Stimulated activated CD8-positive, alpha-beta memory T cell treated with anti-CD3 and anti-CD28 coated beads, Interleukin-7, amount 100 ng/mL, for 1 hour (primary cell): ENCODE results near the gene TNS1.

Experiments used
- DNase-seq, 2 donors: peaks; one replicate each; pipeline ENCODE4 v3.0.0-alpha.2; 2020; ENCODE audit warnings: low read depth in 2 of 2

Gene TNS1

DNA sequence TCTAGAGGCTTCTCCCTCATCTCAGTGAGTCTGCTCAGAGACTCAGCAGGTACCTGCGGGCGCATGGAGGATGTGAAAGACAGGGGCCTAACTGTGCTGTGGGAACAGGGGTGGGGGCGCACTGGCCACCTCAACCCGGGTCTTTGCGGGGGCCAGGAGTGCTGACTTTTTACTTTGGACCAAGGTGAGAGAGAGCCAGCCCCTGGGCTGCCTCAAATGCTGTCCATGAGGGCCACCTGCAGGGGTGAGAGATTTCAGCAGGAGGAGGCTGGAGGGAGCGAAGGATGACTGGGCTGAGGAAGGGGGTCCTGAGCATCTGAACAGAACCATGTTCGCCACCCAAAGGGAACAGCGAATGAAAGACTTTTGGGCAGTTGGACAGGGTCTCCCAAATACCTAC lies 129.4 kb downstream of the TNS1 start:
- no peak for DNase-seq

DNA sequence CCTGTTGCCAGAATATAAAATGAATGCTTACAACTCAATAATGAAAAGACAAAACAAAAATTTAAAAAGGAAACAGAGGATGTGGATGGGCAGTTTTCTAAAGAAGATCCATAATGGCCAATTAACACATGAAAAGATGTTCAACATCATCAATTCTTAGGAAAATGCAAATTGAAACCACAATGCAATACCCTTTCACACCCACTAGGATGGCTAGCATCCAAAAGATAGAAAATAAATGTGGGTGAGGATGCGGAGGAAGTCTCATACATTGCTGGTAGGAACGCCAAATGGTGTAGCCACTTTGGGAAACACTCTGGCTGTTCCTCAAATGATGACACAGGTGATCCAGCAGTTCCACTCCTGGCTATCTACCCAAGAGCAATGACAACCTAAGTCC lies 130.5 kb downstream of the TNS1 start:
- no peak for DNase-seq

DNA sequence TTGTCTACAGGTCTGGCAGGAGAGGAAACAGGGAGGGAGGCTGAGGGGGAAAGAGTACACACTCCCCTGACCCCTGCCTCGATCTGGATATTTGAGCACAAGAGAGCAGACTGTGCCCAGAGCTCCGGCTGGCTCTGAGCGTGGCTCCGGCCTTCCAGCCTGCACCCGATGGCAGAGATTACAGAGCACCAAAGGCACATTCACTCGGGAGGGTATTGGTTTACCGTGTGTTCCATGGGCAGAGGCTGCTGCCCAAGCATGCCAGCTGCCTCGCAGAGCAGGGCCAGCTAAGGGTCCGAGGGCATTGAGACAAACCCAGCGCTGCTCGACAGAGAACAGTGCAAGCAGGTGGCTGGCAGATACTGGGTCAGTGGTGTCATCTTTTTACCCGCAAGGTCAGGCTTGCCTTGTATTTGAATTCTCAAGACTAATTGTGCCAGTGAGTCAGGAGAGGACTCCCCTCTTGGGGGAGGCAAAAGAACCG lies 132.2 kb downstream of the TNS1 start:
- DNase-seq, result no peak

GRCh38 chr2:217868911-217869334 lies 133.9 kb downstream of the TNS1 start:
- DNase-seq, result no peak

DNA sequence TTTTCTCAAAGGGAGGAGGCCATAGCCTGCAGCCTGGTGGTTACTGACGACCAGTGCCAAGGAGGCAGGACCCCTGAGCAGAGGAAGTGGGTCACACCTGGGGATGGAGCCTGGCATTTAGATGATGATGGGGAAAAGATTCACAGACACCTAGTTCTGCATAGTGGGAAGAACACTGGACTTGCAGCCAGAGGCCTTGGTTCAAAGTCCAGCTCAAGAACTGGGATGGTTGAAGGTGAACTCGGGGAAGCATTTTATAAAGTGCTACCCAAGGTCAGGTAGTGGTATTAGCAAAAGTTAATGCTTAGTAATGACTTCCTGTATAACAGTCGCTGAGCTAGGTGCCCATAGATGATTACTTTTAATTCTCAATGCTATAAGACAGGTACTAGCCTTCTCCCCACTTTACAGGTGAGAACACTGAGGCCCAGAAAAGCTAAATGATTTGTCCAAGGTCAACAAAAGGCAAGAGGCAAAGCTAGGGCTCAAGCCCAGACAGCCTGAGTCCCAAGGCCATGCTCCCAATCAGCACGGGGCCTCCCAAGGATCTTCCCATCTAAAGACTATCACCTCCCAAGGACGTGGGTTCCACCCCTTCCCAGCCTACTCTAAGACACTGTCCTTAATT lies 134.4 kb downstream of the TNS1 start:
- DNase-seq, result no peak

DNA sequence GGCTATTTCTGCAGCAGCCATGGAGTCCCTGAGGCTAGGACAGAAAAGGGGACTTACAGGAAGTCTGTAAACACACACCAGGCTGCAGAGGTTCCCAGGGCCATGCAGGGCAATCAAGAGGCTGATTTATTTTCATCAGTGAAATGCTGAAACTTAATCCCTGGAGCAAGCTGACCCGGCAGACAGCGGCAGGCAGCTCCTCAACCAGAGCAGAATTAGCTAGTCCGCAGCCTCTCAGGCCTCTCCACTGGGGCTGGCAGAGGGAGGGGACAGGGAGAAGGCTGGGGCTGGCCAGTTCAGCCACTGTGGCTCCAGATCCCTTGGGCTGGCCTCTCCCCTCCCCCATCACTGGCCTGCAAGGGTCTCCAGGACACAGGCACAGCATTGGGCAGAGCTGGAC lies 136.3 kb downstream of the TNS1 start:
- DNase-seq, result no peak

GRCh38 chr2:217864963-217865772 lies 137.6 kb downstream of the TNS1 start:
- DNase-seq, result no peak

- DNase-seq, result no peak
Observed at GRCh38 chr2:217863883-217864282, 138.9 kb downstream of the TNS1 start.

DNA sequence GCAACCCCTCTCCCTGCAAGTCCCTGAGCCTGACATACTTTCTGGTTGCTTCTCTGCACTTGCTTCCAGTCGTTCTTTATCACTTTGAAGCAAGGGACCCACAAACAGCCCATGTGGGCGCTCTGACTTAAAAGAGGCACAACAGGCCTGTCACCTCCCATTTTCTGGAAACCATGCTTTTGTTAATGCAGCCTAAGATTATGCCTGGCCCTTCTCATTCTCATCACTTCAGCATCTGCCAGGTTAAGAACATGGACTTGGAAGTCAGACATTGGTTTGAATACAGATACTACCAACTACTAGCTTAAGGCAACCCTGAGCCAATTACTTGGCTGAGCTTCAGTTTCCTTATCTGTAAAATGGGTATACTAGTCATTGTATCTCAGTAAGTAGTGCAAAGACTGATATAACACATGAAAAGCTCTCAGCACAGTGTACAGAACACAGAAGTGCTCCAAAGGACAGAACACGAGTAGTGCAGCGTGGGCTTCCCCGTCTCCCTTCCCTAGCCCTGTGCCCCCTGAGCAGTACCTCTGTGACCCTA lies 141.4 kb downstream of the TNS1 start:
- no peak for DNase-seq

DNA sequence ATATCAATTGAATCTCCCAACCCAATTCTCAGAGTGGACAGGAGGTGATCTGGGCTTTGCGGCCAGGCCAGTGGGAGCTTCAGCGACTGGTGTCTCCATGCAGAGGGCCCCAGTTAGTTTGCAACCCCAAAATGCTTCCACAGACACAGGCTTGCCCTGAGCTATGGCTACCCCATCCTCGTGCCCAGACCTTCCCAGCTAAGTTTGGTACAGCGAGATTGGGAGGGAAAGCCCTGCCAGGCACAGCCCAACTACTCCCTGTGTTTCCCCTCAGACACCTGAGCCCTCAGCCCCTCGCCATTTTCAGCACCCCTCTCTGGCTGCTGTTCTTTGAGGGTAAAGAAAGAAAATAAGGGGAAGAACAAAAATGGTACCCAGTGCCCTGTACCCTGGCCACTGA lies 142.9 kb downstream of the TNS1 start:
- DNase-seq, result no peak

DNA sequence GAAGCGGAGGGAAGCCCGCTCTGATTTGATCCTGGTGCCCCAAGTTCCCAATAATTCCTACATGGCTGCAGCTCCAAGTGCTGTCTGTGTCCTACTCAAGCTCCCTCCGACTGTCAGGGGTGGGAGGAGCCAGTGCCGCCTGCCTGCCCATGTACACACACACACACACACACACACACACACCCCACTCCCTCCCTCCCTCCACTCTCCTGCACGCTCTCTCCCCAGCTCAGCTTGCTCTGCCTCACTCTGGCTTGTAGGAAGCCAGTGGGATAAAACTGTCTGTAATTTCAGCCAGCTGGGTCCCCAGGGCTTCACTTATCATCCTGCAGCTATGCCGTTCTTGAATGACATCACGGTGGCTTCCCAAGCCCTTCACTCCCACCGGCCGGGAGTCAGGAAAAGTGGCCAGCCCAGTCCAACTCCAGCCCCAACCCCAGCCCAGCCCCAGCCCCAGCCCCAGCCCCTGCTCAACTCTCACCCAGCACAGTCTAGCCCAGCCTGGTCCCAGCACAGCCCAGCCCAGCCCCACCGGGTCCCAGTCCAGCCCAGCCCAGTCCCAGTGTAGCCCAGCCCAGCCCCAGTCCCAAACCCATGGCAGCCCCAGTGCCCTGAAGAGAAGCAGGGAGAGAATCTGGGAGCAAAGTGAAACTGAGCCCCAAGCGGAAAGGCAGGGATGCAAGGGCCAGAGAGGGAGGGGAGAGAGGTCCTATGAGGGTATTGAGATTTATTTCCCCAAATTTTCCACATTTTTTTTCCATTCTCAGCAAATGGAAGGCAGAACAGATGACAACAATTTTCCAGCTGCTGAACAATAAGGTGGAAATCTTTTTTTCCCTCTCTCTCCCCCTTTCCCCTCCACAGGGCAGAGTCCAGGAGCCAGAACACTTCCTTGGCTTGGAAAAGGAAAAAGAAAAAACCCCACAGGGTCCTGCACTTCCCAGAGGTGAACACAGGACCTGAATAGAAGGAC lies 144.0 kb downstream of the TNS1 start:
- no peak for DNase-seq

DNA sequence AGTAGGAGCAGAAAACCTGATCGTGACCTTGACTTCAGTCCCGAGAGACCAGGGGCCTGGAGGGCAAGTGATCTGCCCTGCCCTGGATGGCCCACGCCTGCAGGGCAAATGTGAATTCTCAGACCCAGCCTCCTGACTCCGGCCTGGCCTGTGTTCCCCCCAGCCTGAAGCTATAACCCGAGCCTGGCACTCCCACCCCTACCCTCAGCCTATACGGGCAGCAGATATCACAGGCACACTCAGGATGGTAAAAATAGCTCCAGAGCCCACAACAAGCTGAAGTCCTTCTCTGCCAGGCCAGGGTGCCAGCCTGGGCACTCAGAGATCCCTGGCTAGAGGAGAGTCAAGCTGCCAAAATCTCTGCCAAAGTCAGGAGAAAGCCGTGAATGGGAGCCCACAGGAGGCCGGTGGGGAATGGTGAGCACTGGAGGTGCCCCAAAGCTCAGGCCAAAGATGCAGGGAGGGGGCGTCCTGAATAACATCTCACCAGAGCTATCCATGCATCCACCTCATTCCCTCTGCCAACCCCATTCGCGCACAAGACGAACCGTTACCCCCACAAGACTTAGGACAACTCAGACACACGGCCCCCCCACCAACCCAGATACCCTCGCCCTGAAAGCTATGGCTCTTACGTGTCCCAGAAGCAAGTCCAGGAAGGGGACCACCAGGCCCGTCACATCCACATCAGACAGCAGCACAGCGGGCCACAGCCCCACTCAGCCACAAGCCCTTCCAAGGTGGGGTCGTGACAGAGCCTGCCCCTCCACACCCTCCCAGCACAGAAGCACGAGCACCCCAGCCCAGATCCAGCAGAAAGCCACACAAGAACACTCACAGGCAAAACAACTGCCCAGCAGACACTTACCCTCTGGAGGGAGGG lies 144.9 kb downstream of the TNS1 start:
- DNase-seq, result no peak

DNA sequence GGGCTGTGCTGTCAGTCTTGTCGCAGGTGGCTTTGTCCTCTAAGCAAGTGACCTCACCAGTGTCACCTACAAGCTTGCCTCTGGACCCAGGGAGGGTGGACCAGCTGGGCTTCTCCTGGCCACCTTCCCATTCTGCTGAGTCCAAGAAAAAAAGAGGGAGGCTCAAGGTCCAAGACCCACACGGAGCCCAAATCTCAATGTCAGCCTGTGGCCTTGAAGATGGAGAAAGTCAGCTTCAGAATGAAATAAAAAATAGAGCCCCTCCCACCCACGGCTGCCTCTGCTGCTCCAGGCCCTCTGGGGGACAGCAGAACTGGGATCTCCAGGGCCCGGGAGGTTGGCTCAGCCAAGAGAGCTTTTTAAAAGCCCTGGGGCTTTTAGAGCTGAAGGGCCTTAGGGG lies 145.9 kb downstream of the TNS1 start:
- DNase-seq, result no peak

DNA sequence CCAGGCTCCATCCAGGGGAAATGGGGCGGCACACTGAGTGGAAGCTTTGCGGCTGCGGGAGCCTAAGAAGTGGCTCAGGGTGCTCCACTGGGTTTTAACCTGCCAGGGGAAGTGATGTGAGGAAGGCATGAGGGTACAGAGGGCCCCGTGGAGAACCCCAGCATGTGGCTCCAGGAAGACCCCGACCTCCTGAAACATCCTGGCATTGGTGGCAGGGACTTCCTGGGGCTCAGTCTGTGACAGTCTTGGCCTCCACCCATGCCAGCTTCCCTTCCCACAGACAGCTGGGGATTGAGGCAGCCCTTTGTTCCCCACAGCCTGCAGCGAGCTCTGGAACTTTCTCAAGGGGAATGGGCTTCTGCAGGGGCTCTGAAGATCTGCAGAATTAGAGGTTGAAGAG lies 146.6 kb downstream of the TNS1 start:
- no peak for DNase-seq

GRCh38 chr2:217854684-217855420 lies 147.9 kb downstream of the TNS1 start:
- DNase-seq, result no peak

DNA sequence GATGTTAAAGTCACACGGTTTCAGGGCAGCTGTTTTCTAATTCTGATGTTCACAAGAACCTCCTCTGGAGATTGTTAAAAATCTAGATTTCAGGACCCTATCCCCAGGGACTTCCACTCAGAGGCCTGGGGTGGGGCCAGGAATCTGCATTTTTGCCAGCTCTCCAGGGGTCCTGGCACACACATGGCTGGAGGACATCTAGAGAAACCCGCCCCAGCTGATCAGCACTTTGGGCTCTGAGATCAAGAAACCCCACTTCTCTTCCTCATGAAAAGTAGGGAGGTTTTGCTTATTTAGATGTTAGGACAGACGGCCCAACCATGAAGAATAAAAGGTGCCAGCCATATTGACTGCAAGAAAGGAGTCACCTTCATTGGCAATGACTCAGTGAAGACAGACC lies 148.8 kb downstream of the TNS1 start:
- no peak for DNase-seq

GRCh38 chr2:217853301-217853881 lies 149.4 kb downstream of the TNS1 start:
- DNase-seq, result no peak

DNA sequence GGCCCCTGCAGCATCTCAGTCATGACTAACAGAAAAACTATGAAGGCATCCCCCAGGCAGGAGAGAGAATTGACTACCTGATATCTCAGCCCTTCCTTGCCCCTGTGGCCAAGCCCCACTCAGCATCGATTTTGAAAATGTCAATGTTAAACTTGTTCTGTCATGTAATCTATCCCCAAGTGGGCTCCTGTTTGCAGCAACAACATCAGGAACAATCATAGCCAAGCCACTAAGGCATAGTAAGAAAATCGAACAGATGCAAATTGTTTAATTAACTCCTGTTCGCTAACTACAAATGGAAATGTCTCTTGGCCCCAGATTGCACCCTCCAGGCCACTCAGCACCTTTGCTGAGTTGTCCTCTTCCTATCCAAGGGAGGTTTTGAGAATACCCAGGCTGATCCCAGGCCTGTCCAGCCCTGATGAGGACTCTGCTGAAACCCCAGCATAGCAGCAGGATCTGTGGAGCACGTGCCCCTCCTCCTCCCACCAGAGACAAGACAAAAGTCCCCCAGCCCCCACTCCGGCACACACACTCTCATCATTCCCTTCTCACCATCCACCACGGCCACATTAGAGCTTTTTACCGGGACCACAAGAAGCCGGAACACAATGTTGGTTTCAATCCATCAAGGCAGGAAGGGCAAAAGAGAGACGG lies 150.1 kb downstream of the TNS1 start:
- DNase-seq, result no peak
